Fibroblast of skin of right quadriceps (primary cell): ENCODE measurements around the gene HACD3.
A peak's percentile ranks its signal among the peaks of the same experiment; 100 is the strongest.
"Not testable (repeated sequence)": the region's sequence is repeated elsewhere in the genome, so short reads cannot be mapped to it uniquely, and the experiment has no call there.

Experiments used
- DNase-seq: peaks from one replicate; pipeline ENCODE4 v3.0.0-alpha.2; 2013

HACD3 gene

GRCh38 chr15:65610871-65611718, 80.8 kb downstream of the HACD3 start, which contains the start of gene INTS14:
Gene INTS14 (minus strand): TSS chr15:65611131. CDS start chr15:65607380, 3,751 bp downstream.
- DNase-seq, result peak; percentile 96

GRCh38 chr15:65611888-65612615, 81.8 kb downstream of the HACD3 start:
- DNase-seq, result no peak

GRCh38 chr15:65612616-65612946, 82.3 kb downstream of the HACD3 start:
- DNase-seq, result no peak

GRCh38 chr15:65612949-65613744, 82.9 kb downstream of the HACD3 start:
- DNase-seq, result no peak

- not testable (repeated sequence) for DNase-seq
Measured at GRCh38 chr15:65615887-65616286, 85.6 kb downstream of the HACD3 start.

GRCh38 chr15:65618560-65619109, 88.4 kb downstream of the HACD3 start:
- DNase-seq, result no peak

- DNase-seq, result no peak
Measured at GRCh38 chr15:65619626-65620290, 89.5 kb downstream of the HACD3 start.

- no peak for DNase-seq
Measured at GRCh38 chr15:65620833-65621232, 90.6 kb downstream of the HACD3 start.

- DNase-seq, result no peak
Measured at GRCh38 chr15:65621638-65622037, 91.4 kb downstream of the HACD3 start, which contains the start of gene SLC24A1. Gene SLC24A1 (plus strand): TSS chr15:65621938. CDS start chr15:65624081, 2,143 bp downstream.

GRCh38 chr15:65623103-65623502, 92.8 kb downstream of the HACD3 start:
- no peak for DNase-seq

GRCh38 chr15:65626856-65627255, 96.6 kb downstream of the HACD3 start:
- DNase-seq, result no peak
